MG63 (cell line): ENCODE data around the gene ATP5MG. TPM values are rescaled to one million over a fixed set of nuclear protein-coding genes. Genes with fewer than 3 reads are reported as not detected.

Experiments
- total RNA-seq: library from RNA; depleted of rRNA; stranded (reverse); fragments of >200 nt; shearing (Covaris generic); gene quantifications from 2 replicates; pipeline ENCODE4 v1.2.3, GENCODE V29; 2014; ENCODE audit warnings: low replicate concordance; rRNA removed

ATP5MG gene
- total RNA-seq, 1 experiment from 2014 or later, result 113 TPM

Other genes starting within 250 kb of the ATP5MG start
- 0.23 and 0.35 TPM in 2 replicates for gene SCN4B, start 248.8 kb upstream of the ATP5MG start, total RNA-seq
- gene SCN2B, start 225.0 kb upstream of the ATP5MG start, total RNA-seq, result not detected in 2 replicates
- gene JAML, start 176.6 kb upstream of the ATP5MG start, total RNA-seq, result not detected in 2 replicates
- 1.3 and 1.6 TPM in 2 replicates for gene MPZL3, start 149.2 kb upstream of the ATP5MG start, total RNA-seq
- gene MPZL2, start 137.3 kb upstream of the ATP5MG start, total RNA-seq, result not detected in 2 replicates
- not detected in 2 replicates for gene CD3E, start 96.9 kb upstream of the ATP5MG start, total RNA-seq
- not detected in 2 replicates for gene CD3D, start 58.9 kb upstream of the ATP5MG start, total RNA-seq
- gene CD3G, start 57.3 kb upstream of the ATP5MG start, total RNA-seq, result not detected in 2 replicates
- 30.3 and 40.1 TPM in 2 replicates for gene UBE4A, start 42.0 kb upstream of the ATP5MG start, total RNA-seq
- gene KMT2A, start 34.9 kb downstream of the ATP5MG start, total RNA-seq, result 6.5 and 11.9 TPM in 2 replicates
- not detected in 2 replicates for gene TTC36, start 125.9 kb downstream of the ATP5MG start, total RNA-seq
- 0.89 TPM in 1 of 2 replicates, not detected in the other for gene TMEM25, start 129.6 kb downstream of the ATP5MG start, total RNA-seq
- 41.0 and 214 TPM in 2 replicates for gene IFT46, start 164.3 kb downstream of the ATP5MG start, total RNA-seq
- gene ARCN1, start 170.8 kb downstream of the ATP5MG start, total RNA-seq, result 92.2 and 122 TPM in 2 replicates
- gene PHLDB1, start 206.0 kb downstream of the ATP5MG start, total RNA-seq, result 55.3 and 58.4 TPM in 2 replicates